OCI-LY3 (cell line): ENCODE results near the gene RUFY3.

ENCODE experiments used
- H2AFZ ChIP-seq: fragments of 200-600, 300-600 bp; shearing (Covaris generic); 2 replicates; pipeline ENCODE4 v1.6.0; 2014; ENCODE audit warnings: antibody characterized with exemption, low read depth, low read length
- H3K27ac ChIP-seq: fragments of 200-600, 300-600 bp; sonication (generic); 2 replicates; pipeline ENCODE4 v1.5.1; 2014; ENCODE audit warnings: mild to moderate bottlenecking, low read length, moderate library complexity, mixed read lengths
- H3K27me3 ChIP-seq: fragments of 200-600, 300-600 bp; sonication (generic); 2 replicates; pipeline ENCODE4 v1.6.1; 2014; ENCODE audit warnings: low read depth, low read length, mixed read lengths
- H3K36me3 ChIP-seq: fragments of 200-600, 300-600 bp; sonication (generic); replicated peaks from 2 replicates; pipeline ENCODE3; 2014; ENCODE audit warnings: low read depth, low read length, mixed read lengths
- H3K4me1 ChIP-seq: fragments of 300-600, 200-600 bp; sonication (generic); 2 replicates; pipeline ENCODE4 v1.6.1; 2014; ENCODE audit warnings: low read length, mixed read lengths
- H3K4me2 ChIP-seq: fragments of 200-600, 300-600 bp; sonication (generic); 2 replicates; pipeline ENCODE4 v1.6.1; 2014; ENCODE audit warnings: low read length, mixed read lengths
- H3K4me3 ChIP-seq: fragments of 300-600, 200-600 bp; sonication (generic); 2 replicates; pipeline ENCODE4 v1.5.1; 2014; ENCODE audit warnings: antibody characterized with exemption, mild to moderate bottlenecking, low read length, moderate library complexity
- H3K79me2 ChIP-seq: fragments of 300-600, 200-600 bp; shearing (Covaris generic); 2 replicates; pipeline ENCODE4 v1.6.1; 2014; ENCODE audit warnings: mild to moderate bottlenecking, low read length, mixed read lengths
- H3K9ac ChIP-seq: fragments of 300-600, 200-600 bp; shearing (Covaris generic); 2 replicates; pipeline ENCODE4 v1.6.0; 2014; ENCODE audit warnings: mild to moderate bottlenecking, low read length, moderate library complexity
- H3K9me3 ChIP-seq: fragments of 200-600, 300-600 bp; shearing (Covaris generic); 2 replicates; pipeline ENCODE4 v1.6.1; 2014; ENCODE audit warnings: low read length, mixed read lengths; ENCODE audit not compliant: insufficient read depth
- H4K20me1 ChIP-seq: fragments of 200-600, 300-600 bp; sonication (generic); 2 replicates; pipeline ENCODE4 v1.6.1; 2016; ENCODE audit warnings: low read length, mixed read lengths; ENCODE audit not compliant: insufficient read depth
- CTCF ChIP-seq: fragments of 200-600, 300-600 bp; sonication (generic); IDR thresholded peaks from 2 replicates; pipeline ENCODE4 v1.5.1; 2014; ENCODE audit warnings: antibody characterized with exemption, low read length, low read depth
- EZH2phosphoT487 ChIP-seq: fragments of 200-600 bp; shearing (Covaris generic); IDR thresholded peaks from 2 replicates; pipeline ENCODE4 v1.6.1; 2018; ENCODE audit warnings: antibody characterized with exemption, mixed run types, low read depth

The RUFY3 gene

GRCh38 chr4:70754990-70755688 is 33.4 kb downstream of the RUFY3 start:
- Histone ChIP-seq H4K20me1 (no peaks in the 10 kb centered on the region), H3K27ac (peak overlapping the region; percentile 84), H3K4me3 (peak overlapping the region; percentile 53), H3K79me2 (peaks cover 37% of the 10 kb centered on the region), H2AFZ (no peak overlapping the region), H3K9me3 (no peaks in the 10 kb centered on the region), H3K27me3 (no peaks in the 10 kb centered on the region), H3K36me3 (no peaks in the 10 kb centered on the region), H3K9ac (peak overlapping the region; percentile 54), H3K4me2 (peak overlapping the region; percentile 57), H3K4me1 (peaks cover 71% of the 10 kb centered on the region)
- no peak for TF ChIP-seq CTCF
- no peak for TF ChIP-seq EZH2phosphoT487

GRCh38 chr4:70759126-70759525 is 37.4 kb downstream of the RUFY3 start:
- H3K9ac ChIP-seq, result no peak overlapping the region
- H3K79me2 ChIP-seq, result peaks cover 11% of the 10 kb centered on the region; the same call in 1 of the 2 replicates
- TF ChIP-seq CTCF (no peak), EZH2phosphoT487 (no peak)
- H3K4me2 ChIP-seq, result no peak overlapping the region
- peaks cover 31% of the 10 kb centered on the region for H3K4me1 ChIP-seq
- H4K20me1 ChIP-seq, result no peaks in the 10 kb centered on the region
- no peak overlapping the region for H3K4me3 ChIP-seq
- H3K36me3 ChIP-seq, result peaks cover 7% of the 10 kb centered on the region
- H3K27me3 ChIP-seq, result no peaks in the 10 kb centered on the region
- H3K9me3 ChIP-seq, result no peaks in the 10 kb centered on the region
- H3K27ac ChIP-seq, result no peak overlapping the region
- H2AFZ ChIP-seq, result no peak overlapping the region

GRCh38 chr4:70759627-70760026 is 37.9 kb downstream of the RUFY3 start:
- no peak overlapping the region for H3K4me3 ChIP-seq
- H3K4me1 ChIP-seq, result peaks cover 28% of the 10 kb centered on the region
- H4K20me1 ChIP-seq, result no peaks in the 10 kb centered on the region
- no peaks in the 10 kb centered on the region for H3K27me3 ChIP-seq
- peaks cover 12% of the 10 kb centered on the region for H3K36me3 ChIP-seq
- H3K4me2 ChIP-seq, result no peak overlapping the region
- no peak overlapping the region for H2AFZ ChIP-seq
- H3K27ac ChIP-seq, result no peak overlapping the region
- no peak overlapping the region for H3K9ac ChIP-seq
- TF ChIP-seq CTCF, result no peak
- TF ChIP-seq EZH2phosphoT487, result no peak
- no peaks in the 10 kb centered on the region for H3K9me3 ChIP-seq
- peaks cover 11% of the 10 kb centered on the region; the same call in 1 of the 2 replicates for H3K79me2 ChIP-seq

GRCh38 chr4:70760662-70761061 is 38.9 kb downstream of the RUFY3 start:
- Histone ChIP-seq H3K79me2 (peaks cover 11% of the 10 kb centered on the region; the same call in 1 of the 2 replicates), H3K9me3 (no peaks in the 10 kb centered on the region), H2AFZ (no peak overlapping the region), H3K4me1 (peaks cover 18% of the 10 kb centered on the region), H3K9ac (no peak overlapping the region), H3K4me3 (no peak overlapping the region), H3K27ac (no peak overlapping the region), H3K4me2 (no peak overlapping the region), H3K27me3 (no peaks in the 10 kb centered on the region), H4K20me1 (no peaks in the 10 kb centered on the region), H3K36me3 (peaks cover 15% of the 10 kb centered on the region)
- TF ChIP-seq EZH2phosphoT487 (no peak), CTCF (no peak)
